ENCODE results near the gene DMD. TPM values are rescaled to one million over a fixed set of nuclear protein-coding genes. Genes with fewer than 3 reads are reported as not detected.

Gene DMD
- total RNA-seq, 2 experiments from 2014 or later: 0.20 to 0.47 TPM

GRCh38 chrX:31225819-31226218 is 1985.5 kb downstream of the DMD start:
- no peaks in the 10 kb centered on the region for H3K36me3 ChIP-seq (ENCODE audit: insufficient read depth, low read length)
- H3K9me3 ChIP-seq (ENCODE audit: control insufficient read depth in 1 of 2, insufficient read depth in 1 of 2, low read length in 2 of 2): no peaks in the 10 kb centered on the region
- Mint-ChIP-seq H3K36me3 (ENCODE audit: low read depth) (no peaks in the 10 kb centered on the region), H3K9me3 (no peaks in the 10 kb centered on the region), H3K27me3 (no peaks in the 10 kb centered on the region), H3K27ac (no peak overlapping the region), H3K4me1 (ENCODE audit: low read depth) (no peaks in the 10 kb centered on the region), H3K4me3 (no peak overlapping the region)
- ATAC-seq (ENCODE audit: poor library complexity) (no peak), DNase-seq (no peak)
- no peak overlapping the region for H3K4me3 ChIP-seq (ENCODE audit: low read length)
- no peak for TF ChIP-seq CTCF (IDR thresholded peaks at IDR 0.05)
- H3K27ac ChIP-seq (ENCODE audit: low read depth in 1 of 2, low read length in 2 of 2): no peak overlapping the region
- no peaks in the 10 kb centered on the region for H3K27me3 ChIP-seq (ENCODE audit: control insufficient read depth in 1 of 2, insufficient read depth in 2 of 2, low read length in 2 of 2)
- intact Hi-C loops (cut with DNase I, micrococcal nuclease): no loop called here
- CTCF ChIA-PET: no interaction called here
- POLR2A ChIA-PET: no interaction called here
- H3K4me1 ChIP-seq (ENCODE audit: insufficient read depth, low read length): no peaks in the 10 kb centered on the region

GRCh38 chrX:31224381-31225012 is 1986.9 kb downstream of the DMD start:
- Mint-ChIP-seq H3K9me3 (no peaks in the 10 kb centered on the region), H3K27me3 (no peaks in the 10 kb centered on the region), H3K27ac (no peak overlapping the region), H3K36me3 (ENCODE audit: low read depth) (no peaks in the 10 kb centered on the region), H3K4me3 (no peak overlapping the region), H3K4me1 (ENCODE audit: low read depth) (no peaks in the 10 kb centered on the region)
- Histone ChIP-seq H3K27ac (ENCODE audit: low read depth in 1 of 2, low read length in 2 of 2) (no peak overlapping the region), H3K4me1 (ENCODE audit: insufficient read depth, low read length) (no peaks in the 10 kb centered on the region), H3K36me3 (ENCODE audit: insufficient read depth, low read length) (no peaks in the 10 kb centered on the region), H3K9me3 (ENCODE audit: control insufficient read depth in 1 of 2, insufficient read depth in 1 of 2, low read length in 2 of 2) (no peaks in the 10 kb centered on the region), H3K27me3 (ENCODE audit: control insufficient read depth in 1 of 2, insufficient read depth in 2 of 2, low read length in 2 of 2) (no peaks in the 10 kb centered on the region), H3K4me3 (ENCODE audit: low read length) (no peak overlapping the region)
- TF ChIP-seq CTCF (IDR thresholded peaks at IDR 0.05): no peak
- DNase-seq (no peak), ATAC-seq (ENCODE audit: poor library complexity) (no peak)
- ChIA-PET CTCF (no interaction called here), POLR2A (no interaction called here)
- intact Hi-C loops (cut with DNase I, micrococcal nuclease): no loop called here

- Mint-ChIP-seq H3K4me1 (ENCODE audit: low read depth) (no peaks in the 10 kb centered on the region), H3K4me3 (no peak overlapping the region), H3K9me3 (no peaks in the 10 kb centered on the region), H3K27me3 (no peaks in the 10 kb centered on the region), H3K36me3 (ENCODE audit: low read depth) (no peaks in the 10 kb centered on the region), H3K27ac (no peak overlapping the region)
- no peaks in the 10 kb centered on the region for H3K27me3 ChIP-seq (ENCODE audit: control insufficient read depth in 1 of 2, insufficient read depth in 2 of 2, low read length in 2 of 2)
- intact Hi-C loops (cut with DNase I, micrococcal nuclease): no loop called here
- ChIA-PET CTCF (no interaction called here), POLR2A (no interaction called here)
- no peaks in the 10 kb centered on the region for H3K36me3 ChIP-seq (ENCODE audit: insufficient read depth, low read length)
- no peak for TF ChIP-seq CTCF (IDR thresholded peaks at IDR 0.05)
- ATAC-seq (ENCODE audit: poor library complexity): no peak
- H3K4me3 ChIP-seq (ENCODE audit: low read length): no peak overlapping the region
- no peaks in the 10 kb centered on the region for H3K9me3 ChIP-seq (ENCODE audit: control insufficient read depth in 1 of 2, insufficient read depth in 1 of 2, low read length in 2 of 2)
- H3K27ac ChIP-seq (ENCODE audit: low read depth in 1 of 2, low read length in 2 of 2): no peak overlapping the region
- no peaks in the 10 kb centered on the region for H3K4me1 ChIP-seq (ENCODE audit: insufficient read depth, low read length)
- no peak for DNase-seq
Observed at GRCh38 chrX:31223817-31224216, 1987.5 kb downstream of the DMD start.

All from CD4-positive, alpha-beta T cell (primary cell).